Gastroesophageal sphincter (tissue), 3 donors: ENCODE measurements around the gene RHBDF1.

Experiments used
- CTCF ChIP-seq, 4 experiments: fragments of 200-600 bp in 2 of 4; fragments of 450-650 bp in 2 of 4; sonication (generic) in 1 of 4; IDR thresholded peaks; one replicate each; pipeline ENCODE4 v1.5.1; 2017 to 2019; ENCODE audit warnings: antibody characterized with exemption in 4 of 4, mild to moderate bottlenecking in 2 of 4, moderate library complexity in 2 of 4
- EP300 ChIP-seq: sonication (generic); formaldehyde crosslinking; IDR thresholded peaks from one replicate; pipeline ENCODE4 v1.6.1; 2017; ENCODE audit warnings: antibody characterized with exemption, mild to moderate bottlenecking
- POLR2A ChIP-seq, 2 donors: fragments of 450-650 bp; IDR thresholded peaks; one replicate each; pipeline ENCODE4 v1.6.1; 2017; ENCODE audit warnings: antibody characterized with exemption in 2 of 2, mild to moderate bottlenecking in 2 of 2, moderate library complexity in 1 of 2
- POLR2AphosphoS5 ChIP-seq: sonication (generic); formaldehyde crosslinking; IDR thresholded peaks from one replicate; pipeline ENCODE4 v1.6.1; 2017; ENCODE audit warnings: antibody characterized with exemption

DNA sequence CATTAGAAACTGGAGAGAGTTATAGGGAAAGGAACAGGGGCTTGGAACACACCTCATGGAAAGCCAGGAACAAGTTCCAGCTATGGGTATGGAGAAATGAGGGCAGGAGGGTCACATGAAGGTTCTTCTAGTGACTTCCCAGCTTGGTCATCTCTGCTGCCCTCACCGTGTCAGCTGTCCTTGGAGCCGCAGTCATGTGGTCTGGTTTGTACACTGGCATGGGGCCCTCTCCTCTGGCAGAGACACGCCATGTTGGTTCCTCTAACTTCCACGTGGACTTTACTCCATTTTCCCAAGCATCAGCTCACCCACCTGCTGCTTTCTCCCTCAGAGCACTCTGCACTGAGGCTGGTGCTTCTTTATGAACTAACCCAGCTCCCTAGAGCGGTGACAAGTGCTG lies 31.9 kb upstream of the RHBDF1 start:
- no peak for TF ChIP-seq CTCF (IDR thresholded peaks at IDR 0.05)
- TF ChIP-seq POLR2A (IDR thresholded peaks at IDR 0.05), result no peak
- no peak for TF ChIP-seq EP300
- no peak for TF ChIP-seq POLR2AphosphoS5
